HEK293 (cell line): Measurements from ENCODE around the gene HEATR9.

Experiments used
- HIC1 ChIP-seq: fragments of 450-650 bp; formaldehyde crosslinking; IDR thresholded peaks from 2 replicates; pipeline ENCODE4 v1.5.1; 2016; ENCODE audit warnings: missing biosample characterization, missing genetic modification characterization
- PRDM10 ChIP-seq: fragments of 450-650 bp; formaldehyde crosslinking; IDR thresholded peaks from 2 replicates; pipeline ENCODE4 v1.5.1; 2016; ENCODE audit warnings: missing biosample characterization, missing genetic modification characterization
- PRDM6 ChIP-seq: fragments of 450-650 bp; formaldehyde crosslinking; IDR thresholded peaks from 2 replicates; pipeline ENCODE4 v1.5.1; 2017; ENCODE audit warnings: missing biosample characterization, missing genetic modification characterization
- SALL2 ChIP-seq: fragments of 450-650 bp; formaldehyde crosslinking; IDR thresholded peaks from 2 replicates; pipeline ENCODE4 v1.5.0; 2017; ENCODE audit warnings: missing biosample characterization, mild to moderate bottlenecking, missing genetic modification characterization, borderline replicate concordance
- TCF7L2 ChIP-seq: IDR thresholded peaks from 2 replicates; pipeline ENCODE4 v1.6.1; 2011; ENCODE audit warnings: low read depth, mild to moderate bottlenecking, inconsistent platforms, low read length, moderate library complexity, borderline replicate concordance
- ZBTB26 ChIP-seq: fragments of 450-650 bp; formaldehyde crosslinking; optimal IDR thresholded peaks from 2 replicates; pipeline ENCODE3; 2016; ENCODE audit warnings: missing biosample characterization, mild to moderate bottlenecking, missing genetic modification characterization
- ZBTB49 ChIP-seq: fragments of 450-650 bp; formaldehyde crosslinking; IDR thresholded peaks from 2 replicates; pipeline ENCODE4 v1.5.1; 2016; ENCODE audit warnings: missing biosample characterization, missing genetic modification characterization, low read depth
- ZEB2 ChIP-seq: fragments of 450-650 bp; formaldehyde crosslinking; IDR thresholded peaks from 2 replicates; pipeline ENCODE4 v1.5.1; 2016; ENCODE audit warnings: missing biosample characterization, missing genetic modification characterization
- ZFHX2 ChIP-seq: fragments of 450-650 bp; formaldehyde crosslinking; conservative IDR thresholded peaks from 2 replicates; pipeline ENCODE4 v1.5.1; 2016; ENCODE audit warnings: missing biosample characterization, missing genetic modification characterization
- ZNF211 ChIP-seq: fragments of 450-650 bp; formaldehyde crosslinking; IDR thresholded peaks from 2 replicates; pipeline ENCODE4 v1.5.1; 2016; ENCODE audit warnings: low read depth, missing biosample characterization, missing genetic modification characterization
- ZNF239 ChIP-seq: fragments of 450-650 bp; formaldehyde crosslinking; IDR thresholded peaks from 2 replicates; pipeline ENCODE4 v1.5.1; 2016; ENCODE audit warnings: missing biosample characterization, missing genetic modification characterization
- ZNF37A ChIP-seq: fragments of 450-650 bp; IDR thresholded peaks from 2 replicates; pipeline ENCODE4 v1.5.1; 2018; ENCODE audit warnings: missing biosample characterization, missing genetic modification characterization
- ZNF48 ChIP-seq: fragments of 450-650 bp; formaldehyde crosslinking; IDR thresholded peaks from 2 replicates; pipeline ENCODE4 v1.5.1; 2016; ENCODE audit warnings: missing biosample characterization, missing genetic modification characterization
- ZNF488 ChIP-seq: fragments of 450-650 bp; formaldehyde crosslinking; IDR thresholded peaks from 2 replicates; pipeline ENCODE4 v1.5.1; 2016; ENCODE audit warnings: missing biosample characterization, missing genetic modification characterization
- ZNF501 ChIP-seq: fragments of 450-650 bp; formaldehyde crosslinking; IDR thresholded peaks from 2 replicates; pipeline ENCODE4 v1.5.1; 2016; ENCODE audit warnings: missing biosample characterization, missing genetic modification characterization
- ZNF514 ChIP-seq: fragments of 450-650 bp; formaldehyde crosslinking; IDR thresholded peaks from 2 replicates; pipeline ENCODE4 v1.5.1; 2016; ENCODE audit warnings: missing biosample characterization, missing genetic modification characterization
- ZNF558 ChIP-seq: fragments of 450-650 bp; formaldehyde crosslinking; IDR thresholded peaks from 2 replicates; pipeline ENCODE4 v1.5.1; 2016; ENCODE audit warnings: missing biosample characterization, missing genetic modification characterization
- ZNF596 ChIP-seq: fragments of 450-650 bp; IDR thresholded peaks from 2 replicates; pipeline ENCODE4 v1.5.0; 2018; ENCODE audit warnings: missing biosample characterization, mild to moderate bottlenecking, missing genetic modification characterization, moderate library complexity
- ZNF639 ChIP-seq: fragments of 450-650 bp; formaldehyde crosslinking; IDR thresholded peaks from 2 replicates; pipeline ENCODE4 v1.5.1; 2016; ENCODE audit warnings: missing biosample characterization, missing genetic modification characterization
- ZNF670 ChIP-seq: fragments of 450-650 bp; formaldehyde crosslinking; IDR thresholded peaks from 2 replicates; pipeline ENCODE4 v1.5.1; 2016; ENCODE audit warnings: missing biosample characterization, missing genetic modification characterization, low read depth
- ZNF701 ChIP-seq: fragments of 450-650 bp; formaldehyde crosslinking; IDR thresholded peaks from 2 replicates; pipeline ENCODE4 v1.5.1; 2016; ENCODE audit warnings: missing biosample characterization, missing genetic modification characterization
- ZNF776 ChIP-seq: fragments of 450-650 bp; formaldehyde crosslinking; IDR thresholded peaks from 2 replicates; pipeline ENCODE4 v1.5.0; 2017; ENCODE audit warnings: missing biosample characterization, missing genetic modification characterization, borderline replicate concordance
- ZSCAN18 ChIP-seq: fragments of 450-650 bp; formaldehyde crosslinking; IDR thresholded peaks from 2 replicates; pipeline ENCODE4 v1.5.1; 2016; ENCODE audit warnings: missing biosample characterization, missing genetic modification characterization

Gene HEATR9

GRCh38 chr17:35808962-35809854, 59.5 kb downstream of the HEATR9 start, which contains the start of gene TAF15 (continued):
- TF ChIP-seq ZBTB49 (no peak), ZNF48 (tag by site-specific recombination) (no peak), ZNF501 (tag by site-specific recombination) (peak; percentile 96), ZSCAN18 (tag by site-specific recombination) (0 out of 2 replicates have a peak, but pooled peaks have one; percentile 25), ZNF488 (tag by site-specific recombination) (no peak), ZNF670 (tag by site-specific recombination) (no peak), HIC1 (tag by site-specific recombination) (no peak), ZNF239 (peak; percentile 57; the same call in 1 of the 2 replicates), ZNF37A (tag by site-specific recombination) (no peak), SALL2 (tag by site-specific recombination) (no peak), ZEB2 (peak; percentile 94), PRDM10 (peak; percentile 100), ZNF776 (tag by site-specific recombination) (no peak), ZNF211 (no peak), ZFHX2 (tag by site-specific recombination) (peak; percentile 21; the same call in 1 of the 2 replicates), TCF7L2 (no peak; the same call in none of the 2 replicates), ZNF514 (tag by site-specific recombination) (no peak), ZNF701 (tag by site-specific recombination) (no peak), ZBTB26 (peak; percentile 71), ZNF558 (tag by site-specific recombination) (no peak), ZNF639 (peak; percentile 48), PRDM6 (peak; percentile 88), ZNF596 (tag by site-specific recombination) (no peak)
